DND-41 (cell line): ENCODE data around the gene JUND.

Source experiments
- ATAC-seq: fragments of 200-7000 bp; cut with Tn5 transposase; 3 replicates; pipeline ENCODE4 v1.9.1; 2021; ENCODE audit warnings: low read depth; ENCODE audit not compliant: insufficient read depth
- DNase-seq: peaks from one replicate; pipeline ENCODE4 v3.0.0-alpha.2; 2020
- H2AFZ ChIP-seq: 2 replicates; pipeline ENCODE4 v1.6.0; 2012; ENCODE audit warnings: low read depth, low read length
- H3K27ac ChIP-seq: 2 replicates; pipeline ENCODE4 v1.5.1; 2012; ENCODE audit warnings: low read length, inconsistent platforms
- H3K27me3 ChIP-seq: fragments of 200-600 bp; sonication (generic); 2 replicates; pipeline ENCODE4 v1.6.0; 2012; ENCODE audit warnings: low read length, mild to moderate bottlenecking, inconsistent platforms; ENCODE audit not compliant: insufficient read depth, poor library complexity
- H3K36me3 ChIP-seq: 2 replicates; pipeline ENCODE4 v1.5.1; 2012; ENCODE audit warnings: low read length, inconsistent platforms; ENCODE audit not compliant: insufficient read depth
- H3K4me1 ChIP-seq: 2 replicates; pipeline ENCODE4 v1.5.1; 2012; ENCODE audit warnings: mild to moderate bottlenecking, low read length; ENCODE audit not compliant: insufficient read depth
- H3K4me2 ChIP-seq: 2 replicates; pipeline ENCODE4 v1.6.0; 2012; ENCODE audit warnings: mild to moderate bottlenecking, moderate library complexity, low read length, inconsistent platforms; ENCODE audit not compliant: insufficient read depth
- H3K4me3 ChIP-seq, 2 experiments: fragments of 200-600 bp in 1 of 2; shearing (Covaris generic) in 1 of 2; 2 replicates each; pipeline ENCODE4 v1.5.1; 2012 to 2016; ENCODE audit warnings: inconsistent platforms in 2 of 2, low read length in 2 of 2, mild to moderate bottlenecking in 2 of 2, low read depth in 1 of 2, moderate library complexity in 1 of 2
- H3K79me2 ChIP-seq: 2 replicates; pipeline ENCODE4 v1.6.0; 2012; ENCODE audit warnings: low read length, inconsistent platforms; ENCODE audit not compliant: insufficient read depth
- H3K9ac ChIP-seq: 2 replicates; pipeline ENCODE4 v1.6.0; 2012; ENCODE audit warnings: low read depth, mild to moderate bottlenecking, inconsistent platforms, low read length, moderate library complexity
- H3K9me3 ChIP-seq: 2 replicates; pipeline ENCODE4 v1.5.1; 2012; ENCODE audit warnings: low read length, moderate library complexity, mild to moderate bottlenecking, inconsistent platforms; ENCODE audit not compliant: insufficient read depth, severe bottlenecking
- H4K20me1 ChIP-seq: 2 replicates; pipeline ENCODE4 v1.6.0; 2012; ENCODE audit warnings: low read length; ENCODE audit not compliant: insufficient read depth
- EZH2 ChIP-seq: IDR thresholded peaks from 3 replicates; pipeline ENCODE4 v1.6.1; 2012; ENCODE audit warnings: borderline replicate concordance, low read depth, mild to moderate bottlenecking, moderate library complexity, low read length, inconsistent platforms; ENCODE audit not compliant: severe bottlenecking
- TF ChIP-seq, protein P1 (sequence below): IDR thresholded peaks from 2 replicates; pipeline ENCODE4 v1.5.1; 2012; ENCODE audit warnings: borderline replicate concordance, low read length, moderate library complexity, mild to moderate bottlenecking; ENCODE audit not compliant: poor library complexity, severe bottlenecking; ENCODE audit errors: extremely low read depth

JUND gene

DNA sequence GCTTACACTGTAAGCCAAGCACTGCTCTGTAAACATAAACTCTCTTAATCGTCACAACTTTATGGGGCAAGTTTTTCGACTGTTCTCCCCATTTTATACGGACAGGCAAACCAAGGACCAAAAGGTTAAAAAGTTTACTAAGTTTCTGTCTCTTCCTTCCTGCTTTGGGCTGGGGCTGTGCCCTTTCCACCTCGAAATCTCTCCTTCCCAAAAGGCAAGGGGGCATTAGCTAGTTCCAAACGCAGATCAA is 2.2 kb downstream of the JUND start:
- no peak for TF ChIP-seq EZH2
- TF ChIP-seq, protein P1, sequence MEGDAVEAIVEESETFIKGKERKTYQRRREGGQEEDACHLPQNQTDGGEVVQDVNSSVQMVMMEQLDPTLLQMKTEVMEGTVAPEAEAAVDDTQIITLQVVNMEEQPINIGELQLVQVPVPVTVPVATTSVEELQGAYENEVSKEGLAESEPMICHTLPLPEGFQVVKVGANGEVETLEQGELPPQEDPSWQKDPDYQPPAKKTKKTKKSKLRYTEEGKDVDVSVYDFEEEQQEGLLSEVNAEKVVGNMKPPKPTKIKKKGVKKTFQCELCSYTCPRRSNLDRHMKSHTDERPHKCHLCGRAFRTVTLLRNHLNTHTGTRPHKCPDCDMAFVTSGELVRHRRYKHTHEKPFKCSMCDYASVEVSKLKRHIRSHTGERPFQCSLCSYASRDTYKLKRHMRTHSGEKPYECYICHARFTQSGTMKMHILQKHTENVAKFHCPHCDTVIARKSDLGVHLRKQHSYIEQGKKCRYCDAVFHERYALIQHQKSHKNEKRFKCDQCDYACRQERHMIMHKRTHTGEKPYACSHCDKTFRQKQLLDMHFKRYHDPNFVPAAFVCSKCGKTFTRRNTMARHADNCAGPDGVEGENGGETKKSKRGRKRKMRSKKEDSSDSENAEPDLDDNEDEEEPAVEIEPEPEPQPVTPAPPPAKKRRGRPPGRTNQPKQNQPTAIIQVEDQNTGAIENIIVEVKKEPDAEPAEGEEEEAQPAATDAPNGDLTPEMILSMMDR = no peak
- peaks cover 35% of the 10 kb centered on the region for H4K20me1 ChIP-seq

DNA sequence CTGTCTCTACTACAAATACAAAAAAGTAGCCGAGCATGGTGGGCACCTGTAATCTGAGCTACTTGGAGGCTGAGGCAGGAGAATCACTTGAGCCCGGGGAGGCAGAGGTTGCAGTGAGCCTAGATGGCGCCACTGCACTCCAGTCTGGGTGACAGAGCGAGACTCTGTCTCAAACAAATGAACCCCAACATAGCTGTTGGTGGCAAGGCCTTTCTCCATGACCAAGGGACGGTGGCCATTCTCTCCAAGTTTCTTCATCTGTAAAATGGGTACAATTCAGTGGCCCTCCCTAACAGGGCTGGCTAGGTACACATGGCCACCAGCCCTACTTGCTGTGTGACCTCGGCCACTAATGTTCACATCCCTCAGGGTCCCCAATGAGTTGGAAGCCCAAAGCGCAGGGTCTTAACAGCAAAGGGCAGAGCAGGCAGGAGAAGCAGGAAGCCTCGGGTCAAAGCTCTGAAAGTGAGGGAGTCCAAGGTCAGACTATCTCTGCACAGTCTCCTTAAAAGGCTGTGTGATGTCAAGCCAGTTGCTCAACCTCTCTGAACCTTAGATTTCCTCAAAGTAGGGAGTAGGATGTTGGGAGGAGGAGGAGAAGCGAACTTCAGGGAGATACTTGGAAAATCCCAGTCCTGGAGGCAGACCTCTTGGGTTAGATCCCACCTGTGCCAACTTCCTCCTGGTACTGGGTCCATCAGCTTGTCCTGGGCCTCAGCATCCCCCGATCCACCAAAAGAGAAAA is 2.7 kb downstream of the JUND start:
- ATAC-seq (no peak), DNase-seq (peak; percentile 58)
- H2AFZ ChIP-seq = no peak overlapping the region
- H3K36me3 ChIP-seq = peaks cover 20% of the 10 kb centered on the region
- peaks cover 29% of the 10 kb centered on the region for H3K4me1 ChIP-seq
- H4K20me1 ChIP-seq = peaks cover 37% of the 10 kb centered on the region
- H3K4me2 ChIP-seq = peak overlapping the region; percentile 81
- H3K27ac ChIP-seq = peak overlapping the region; percentile 98
- H3K4me3 ChIP-seq = peak overlapping the region; percentile 39 to 82; a peak in 3 of 4 replicates
- no peaks in the 10 kb centered on the region for H3K27me3 ChIP-seq
- H3K9ac ChIP-seq = peak overlapping the region; percentile 99
- TF ChIP-seq, protein P1 = peak; percentile 60
- no peak for TF ChIP-seq EZH2
- H3K9me3 ChIP-seq = no peaks in the 10 kb centered on the region
- peaks cover 40% of the 10 kb centered on the region for H3K79me2 ChIP-seq

More for the DNA sequence above, 2.2 kb downstream of the JUND start:
- ATAC-seq (no peak), DNase-seq (no peak)
- Histone ChIP-seq H3K36me3 (peaks cover 20% of the 10 kb centered on the region), H3K9me3 (no peaks in the 10 kb centered on the region), H3K9ac (peak overlapping the region; percentile 99), H2AFZ (no peak overlapping the region), H3K79me2 (peaks cover 40% of the 10 kb centered on the region), H3K27ac (peak overlapping the region; percentile 98), H3K4me2 (peak overlapping the region; percentile 81), H3K27me3 (no peaks in the 10 kb centered on the region), H3K4me1 (peaks cover 29% of the 10 kb centered on the region), H3K4me3 (peak overlapping the region; percentile 39 to 82; a peak in 3 of 4 replicates)

DNA sequence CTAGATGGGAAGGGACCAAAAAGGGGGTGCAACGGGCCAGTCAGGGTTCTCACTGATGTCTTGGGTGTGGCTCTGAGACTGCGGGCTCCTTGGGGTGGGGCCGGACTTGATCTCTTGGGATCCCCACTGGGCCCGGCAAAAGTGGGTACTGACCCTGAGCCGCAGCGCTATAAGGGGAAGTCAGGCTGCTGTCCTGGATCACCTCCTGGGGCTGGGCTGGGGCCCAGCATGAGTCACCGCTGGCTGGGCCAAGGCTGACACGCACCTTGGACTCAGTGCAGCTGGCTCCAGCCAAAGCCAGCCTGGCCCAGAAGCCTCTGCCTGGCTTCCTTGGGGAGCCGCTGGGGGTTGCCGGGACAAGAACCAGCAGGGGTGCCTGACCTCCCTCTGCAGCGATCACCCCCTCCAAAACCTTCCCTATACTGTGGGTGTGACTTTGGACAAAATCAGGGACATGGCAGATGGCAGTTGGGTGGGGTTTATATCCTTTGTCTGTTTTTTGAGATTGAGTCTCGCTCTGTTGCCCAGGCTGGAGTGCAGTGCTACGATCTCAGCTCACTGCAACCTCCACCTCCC is 6.6 kb downstream of the JUND start:
- ATAC-seq (no peak), DNase-seq (no peak)
- no peak overlapping the region for H2AFZ ChIP-seq
- H4K20me1 ChIP-seq = peaks cover 34% of the 10 kb centered on the region
- peaks cover 16% of the 10 kb centered on the region for H3K36me3 ChIP-seq
- TF ChIP-seq EZH2 = no peak
- TF ChIP-seq, protein P1 = no peak
- H3K27ac ChIP-seq = no peak overlapping the region
- no peaks in the 10 kb centered on the region for H3K9me3 ChIP-seq
- H3K4me2 ChIP-seq = no peak overlapping the region
- H3K9ac ChIP-seq = no peak overlapping the region
- no peaks in the 10 kb centered on the region for H3K27me3 ChIP-seq
- no peak overlapping the region for H3K4me3 ChIP-seq
- peaks cover 25% of the 10 kb centered on the region for H3K79me2 ChIP-seq
- peaks cover 16% of the 10 kb centered on the region for H3K4me1 ChIP-seq
